OCI-LY1 (cell line): ENCODE measurements around the gene BICDL1.

Experiments
- H2AFZ ChIP-seq: fragments of 200-600 bp; sonication (generic), shearing (Covaris generic); 2 replicates; pipeline ENCODE4 v1.6.0; 2014; ENCODE audit warnings: antibody characterized with exemption, mild to moderate bottlenecking, low read length
- H3F3A ChIP-seq: fragments of 200-600 bp; sonication (generic), shearing (Covaris generic); 2 replicates; pipeline ENCODE4 v1.6.0; 2014; ENCODE audit warnings: mild to moderate bottlenecking, antibody characterized with exemption, low read length, moderate library complexity; ENCODE audit not compliant: insufficient read depth
- H3K27ac ChIP-seq: fragments of 200-600 bp; sonication (generic); 2 replicates; pipeline ENCODE4 v1.5.1; 2014; ENCODE audit warnings: low read length, mixed run types, mild to moderate bottlenecking, low read depth; ENCODE audit not compliant: poor library complexity, severe bottlenecking
- H3K27me3 ChIP-seq: fragments of 200-600 bp; sonication (generic); 2 replicates; pipeline ENCODE4 v1.6.0; 2014; ENCODE audit warnings: antibody characterized with exemption, mild to moderate bottlenecking, low read length, moderate library complexity; ENCODE audit not compliant: insufficient read depth
- H3K36me3 ChIP-seq: fragments of 200-600 bp; sonication (generic); 2 replicates; pipeline ENCODE4 v1.6.1; 2014; ENCODE audit warnings: mild to moderate bottlenecking, antibody characterized with exemption, low read length, moderate library complexity, mixed read lengths; ENCODE audit not compliant: insufficient read depth
- H3K4me1 ChIP-seq: fragments of 200-600 bp; sonication (generic); 2 replicates; pipeline ENCODE4 v1.5.1; 2014; ENCODE audit warnings: mild to moderate bottlenecking, low read length, moderate library complexity; ENCODE audit not compliant: insufficient read depth, severe bottlenecking
- H3K4me2 ChIP-seq: fragments of 200-600 bp; sonication (generic), shearing (Covaris generic); 2 replicates; pipeline ENCODE4 v1.6.1; 2014; ENCODE audit warnings: low read length
- H3K4me3 ChIP-seq: fragments of 200-600 bp; sonication (generic); 2 replicates; pipeline ENCODE4 v1.5.1; 2014; ENCODE audit warnings: low read length, low read depth, mild to moderate bottlenecking, mixed read lengths; ENCODE audit not compliant: poor library complexity, severe bottlenecking
- H3K79me2 ChIP-seq: fragments of 200-600 bp; shearing (Covaris generic); 2 replicates; pipeline ENCODE4 v1.6.1; 2016; ENCODE audit warnings: mixed run types, low read length, mixed read lengths; ENCODE audit not compliant: insufficient read depth
- H3K9ac ChIP-seq: fragments of 200-600 bp; sonication (generic), shearing (Covaris generic); 2 replicates; pipeline ENCODE4 v1.6.1; 2014; ENCODE audit warnings: mild to moderate bottlenecking, low read length, mixed read lengths
- H3K9me2 ChIP-seq: fragments of 200-600 bp; sonication (generic), shearing (Covaris generic); 2 replicates; pipeline ENCODE4 v1.6.1; 2014; ENCODE audit warnings: low read depth, mild to moderate bottlenecking, low read length, mixed read lengths
- H3K9me3 ChIP-seq: fragments of 200-600 bp; shearing (Covaris generic); 2 replicates; pipeline ENCODE4 v1.6.1; 2014; ENCODE audit warnings: low read length, mixed read lengths
- H4K20me1 ChIP-seq: fragments of 200-600 bp; sonication (generic), shearing (Covaris generic); 2 replicates; pipeline ENCODE4 v1.6.0; 2016; ENCODE audit warnings: mild to moderate bottlenecking, low read length; ENCODE audit not compliant: insufficient read depth
- CTCF ChIP-seq: fragments of 200-600 bp; sonication (generic), shearing (Covaris generic); IDR thresholded peaks from 2 replicates; pipeline ENCODE4 v1.5.1; 2017; ENCODE audit warnings: mild to moderate bottlenecking, antibody characterized with exemption, low read length, moderate library complexity, mixed read lengths
- EZH2 ChIP-seq: fragments of 200-600 bp; sonication (generic), shearing (Covaris generic); IDR thresholded peaks from 2 replicates; pipeline ENCODE4 v1.8.0; 2017; ENCODE audit warnings: borderline replicate concordance, mixed run types, mild to moderate bottlenecking, antibody characterized with exemption, low read length, moderate library complexity, mixed read lengths

BICDL1 gene

GRCh38 chr12:120067084-120067869 lies 78.2 kb downstream of the BICDL1 start:
- no peaks in the 10 kb centered on the region for H3K9me3 ChIP-seq
- H3K9me2 ChIP-seq: no peaks in the 10 kb centered on the region
- H4K20me1 ChIP-seq: no peaks in the 10 kb centered on the region
- H3K4me1 ChIP-seq: no peaks in the 10 kb centered on the region
- no peaks in the 10 kb centered on the region for H3K79me2 ChIP-seq
- no peak overlapping the region for H3K4me2 ChIP-seq
- H3K4me3 ChIP-seq: no peak overlapping the region
- H3K36me3 ChIP-seq: peaks cover 5% of the 10 kb centered on the region; the same call in 1 of the 2 replicates
- H3K27ac ChIP-seq: no peak overlapping the region
- no peaks in the 10 kb centered on the region for H3K27me3 ChIP-seq
- H3K9ac ChIP-seq: no peak overlapping the region
- H3F3A ChIP-seq: no peaks in the 10 kb centered on the region
- no peak for TF ChIP-seq EZH2
- no peak overlapping the region for H2AFZ ChIP-seq

- Histone ChIP-seq H3K4me3 (no peak overlapping the region), H2AFZ (no peak overlapping the region), H3K27ac (no peak overlapping the region), H3K4me1 (no peaks in the 10 kb centered on the region), H3K36me3 (peaks cover 11% of the 10 kb centered on the region), H3K4me2 (no peak overlapping the region), H3K27me3 (no peaks in the 10 kb centered on the region), H3K9me3 (no peaks in the 10 kb centered on the region), H3K79me2 (no peaks in the 10 kb centered on the region), H3K9me2 (no peaks in the 10 kb centered on the region), H4K20me1 (no peaks in the 10 kb centered on the region), H3K9ac (no peak overlapping the region), H3F3A (no peaks in the 10 kb centered on the region)
- no peak for TF ChIP-seq EZH2
- TF ChIP-seq CTCF: no peak
Observed at GRCh38 chr12:120067901-120068300, 78.9 kb downstream of the BICDL1 start.

- Histone ChIP-seq H3K79me2 (no peaks in the 10 kb centered on the region), H4K20me1 (no peaks in the 10 kb centered on the region), H3K27me3 (no peaks in the 10 kb centered on the region), H3K4me3 (no peak overlapping the region), H3K9ac (no peak overlapping the region), H3K36me3 (peaks cover 18% of the 10 kb centered on the region), H2AFZ (no peak overlapping the region), H3K4me1 (no peaks in the 10 kb centered on the region), H3F3A (no peaks in the 10 kb centered on the region), H3K4me2 (no peak overlapping the region), H3K27ac (no peak overlapping the region), H3K9me2 (no peaks in the 10 kb centered on the region), H3K9me3 (no peaks in the 10 kb centered on the region)
- no peak for TF ChIP-seq CTCF
- TF ChIP-seq EZH2: no peak
Observed at GRCh38 chr12:120069278-120069677, 80.2 kb downstream of the BICDL1 start.
